Measurements from ENCODE around the gene COX5B. TPM values are rescaled to one million over a fixed set of nuclear protein-coding genes. Genes with fewer than 3 reads are reported as not detected.

The COX5B gene
- total RNA-seq, 1 donor: 270 TPM

GRCh38 chr2:97654309-97654708 is 8.4 kb downstream of the COX5B start:
- DNase-seq (ENCODE audit: low read depth): no peak

DNA sequence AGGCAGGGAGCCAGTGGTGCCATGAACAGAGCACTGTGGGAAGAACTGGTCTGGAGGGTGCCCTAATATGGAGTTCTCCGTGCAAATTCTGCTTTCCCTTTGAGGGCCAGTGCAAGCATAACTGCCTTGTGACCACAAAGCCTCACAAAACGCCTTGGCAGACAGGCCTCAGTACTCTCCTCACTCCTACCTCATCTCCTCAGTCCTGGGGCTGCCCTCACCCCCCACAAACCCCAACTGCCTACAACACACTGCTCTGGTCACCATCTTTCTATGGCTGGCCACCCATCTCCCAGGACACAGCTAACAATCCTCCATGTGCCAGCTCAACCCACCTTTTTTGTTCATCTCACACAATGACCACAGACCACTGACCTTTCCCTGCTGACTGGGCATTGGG is 8.9 kb downstream of the COX5B start:
- TF ChIP-seq, protein P1, sequence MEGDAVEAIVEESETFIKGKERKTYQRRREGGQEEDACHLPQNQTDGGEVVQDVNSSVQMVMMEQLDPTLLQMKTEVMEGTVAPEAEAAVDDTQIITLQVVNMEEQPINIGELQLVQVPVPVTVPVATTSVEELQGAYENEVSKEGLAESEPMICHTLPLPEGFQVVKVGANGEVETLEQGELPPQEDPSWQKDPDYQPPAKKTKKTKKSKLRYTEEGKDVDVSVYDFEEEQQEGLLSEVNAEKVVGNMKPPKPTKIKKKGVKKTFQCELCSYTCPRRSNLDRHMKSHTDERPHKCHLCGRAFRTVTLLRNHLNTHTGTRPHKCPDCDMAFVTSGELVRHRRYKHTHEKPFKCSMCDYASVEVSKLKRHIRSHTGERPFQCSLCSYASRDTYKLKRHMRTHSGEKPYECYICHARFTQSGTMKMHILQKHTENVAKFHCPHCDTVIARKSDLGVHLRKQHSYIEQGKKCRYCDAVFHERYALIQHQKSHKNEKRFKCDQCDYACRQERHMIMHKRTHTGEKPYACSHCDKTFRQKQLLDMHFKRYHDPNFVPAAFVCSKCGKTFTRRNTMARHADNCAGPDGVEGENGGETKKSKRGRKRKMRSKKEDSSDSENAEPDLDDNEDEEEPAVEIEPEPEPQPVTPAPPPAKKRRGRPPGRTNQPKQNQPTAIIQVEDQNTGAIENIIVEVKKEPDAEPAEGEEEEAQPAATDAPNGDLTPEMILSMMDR (IDR thresholded peaks at IDR 0.05; ENCODE audit: insufficient read depth, low read depth, low read length): no peak
- DNase-seq (ENCODE audit: low read depth): no peak

More at GRCh38 chr2:97654309-97654708, 8.4 kb downstream of the COX5B start:
- H3K4me3 ChIP-seq (ENCODE audit: low read depth, low read length): no peak overlapping the region
- TF ChIP-seq, protein P1 (IDR thresholded peaks at IDR 0.05; ENCODE audit: insufficient read depth, low read depth, low read length): no peak

DNA sequence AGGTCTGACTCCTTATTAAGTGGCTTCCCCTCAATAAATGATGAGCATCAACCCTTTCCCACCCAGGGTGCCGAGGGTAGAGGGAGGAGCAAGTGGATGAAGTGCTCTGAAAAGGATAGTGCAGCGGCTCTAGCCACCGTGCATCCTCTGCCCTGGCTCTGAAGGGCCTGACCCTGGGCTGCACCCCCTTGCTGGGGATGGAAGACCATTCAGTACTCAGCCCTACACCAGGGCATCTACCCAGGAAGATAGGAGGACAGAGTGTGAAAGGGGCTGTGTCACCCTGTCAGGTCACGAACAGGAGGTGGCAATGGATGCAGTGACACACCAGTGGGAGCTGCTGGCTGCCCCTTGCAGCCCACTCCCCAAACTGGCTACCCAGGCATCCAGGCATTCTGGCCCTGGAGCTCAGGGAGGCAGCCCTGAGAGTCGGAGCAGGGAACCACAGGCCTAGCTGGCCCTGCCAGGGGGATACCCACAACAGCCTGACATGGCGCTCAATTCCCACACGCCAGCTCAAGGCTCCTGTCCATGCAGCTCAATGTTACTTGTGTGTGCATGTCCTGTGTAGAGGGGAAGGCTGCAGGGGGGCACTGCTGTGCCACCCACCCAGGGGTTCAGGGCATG is 10.4 kb downstream of the COX5B start:
- H3K4me3 ChIP-seq (ENCODE audit: low read depth, low read length): no peak overlapping the region
- DNase-seq (ENCODE audit: low read depth): no peak
- TF ChIP-seq, protein P1 (IDR thresholded peaks at IDR 0.05; ENCODE audit: insufficient read depth, low read depth, low read length): no peak

More for the DNA sequence above, 8.9 kb downstream of the COX5B start:
- H3K4me3 ChIP-seq (ENCODE audit: low read depth, low read length): no peak overlapping the region

GRCh38 chr2:97656905-97657587 is 11.2 kb downstream of the COX5B start:
- TF ChIP-seq, protein P1 (IDR thresholded peaks at IDR 0.05; ENCODE audit: insufficient read depth, low read depth, low read length): no peak
- H3K4me3 ChIP-seq (ENCODE audit: low read depth, low read length): no peak overlapping the region
- no peak for DNase-seq (ENCODE audit: low read depth)

- no peak overlapping the region for H3K4me3 ChIP-seq (ENCODE audit: low read depth, low read length)
- TF ChIP-seq, protein P1 (IDR thresholded peaks at IDR 0.05; ENCODE audit: insufficient read depth, low read depth, low read length): no peak
- no peak for DNase-seq (ENCODE audit: low read depth)
Measured at GRCh38 chr2:97657986-97658690, 12.3 kb downstream of the COX5B start.

- TF ChIP-seq, protein P1 (IDR thresholded peaks at IDR 0.05; ENCODE audit: insufficient read depth, low read depth, low read length): no peak
- DNase-seq (ENCODE audit: low read depth): no peak
- H3K4me3 ChIP-seq (ENCODE audit: low read depth, low read length): no peak overlapping the region
Measured at GRCh38 chr2:97658691-97659157, 12.9 kb downstream of the COX5B start.

All from fibroblast of villous mesenchyme (primary cell).